Aorta (tissue), 5 donors: Measurements from ENCODE around the gene LRRTM1. TPM values are rescaled to one million over a fixed set of nuclear protein-coding genes. Genes with fewer than 3 reads are reported as not detected.

Experiments used
- ATAC-seq: fragments of 200-7000 bp; cut with Tn5 transposase; one replicate; pipeline ENCODE4 v1.9.1; 2022; ENCODE audit warnings: moderate library complexity; ENCODE audit not compliant: low FRiP score
- DNase-seq, 2 donors: peaks; one replicate each; pipeline ENCODE4 v3.0.0-alpha.2; 2020
- H3K27ac ChIP-seq, 2 donors: one replicate each; pipeline ENCODE4 v1.5.1; 2013; ENCODE audit warnings: low read length in 2 of 2, mild to moderate bottlenecking in 2 of 2, moderate library complexity in 2 of 2, control low read depth in 1 of 2, inconsistent platforms in 1 of 2, low read depth in 1 of 2
- H3K27me3 ChIP-seq, 2 donors: one replicate each; pipeline ENCODE4 v1.6.1; 2013; ENCODE audit warnings: control low read depth in 1 of 2, low read length in 1 of 2, mild to moderate bottlenecking in 1 of 2, moderate library complexity in 1 of 2; ENCODE audit not compliant: insufficient read depth in 2 of 2, control insufficient read depth in 1 of 2
- H3K36me3 ChIP-seq, 2 donors: one replicate each; pipeline ENCODE4 v1.6.1; 2013; ENCODE audit warnings: control low read depth in 1 of 2, low read length in 1 of 2, mild to moderate bottlenecking in 1 of 2; ENCODE audit not compliant: insufficient read depth in 2 of 2, control insufficient read depth in 1 of 2
- H3K4me1 ChIP-seq, 2 donors: one replicate each; pipeline ENCODE4 v1.6.1; 2013; ENCODE audit warnings: low read length in 2 of 2, control low read depth in 1 of 2, mild to moderate bottlenecking in 1 of 2, moderate library complexity in 1 of 2; ENCODE audit not compliant: insufficient read depth in 2 of 2, control insufficient read depth in 1 of 2
- H3K4me3 ChIP-seq, 2 donors: one replicate each; pipeline ENCODE4 v1.5.1; 2013; ENCODE audit warnings: low read length in 2 of 2, control low read depth in 1 of 2, mild to moderate bottlenecking in 1 of 2
- H3K9me3 ChIP-seq: one replicate; pipeline ENCODE4 v1.6.1; 2013; ENCODE audit warnings: mild to moderate bottlenecking, low read length; ENCODE audit not compliant: control insufficient read depth
- WGBS, 2 donors: extraction: QIAGEN DNeasy Blood & Tissue Kit; methylation state at CpG; one replicate each; pipeline ENCODE4 v1.1.7; 2013; 5-methylcytosine and 5-hydroxymethylcytosine counted together
- intact Hi-C, 2 donors: fragments of 100-400 bp; cut with DNase I; formaldehyde crosslinking; loops; one replicate each; pipeline versions ENCODE4 v1.14.2 to v1.15.0; 2022
- polyA plus RNA-seq, 2 donors: library from polyadenylated mRNA; stranded (reverse); fragments of 200-250 nt; gene quantifications; one replicate each; pipeline ENCODE4 v1.2.3, GENCODE V29; 2013
- total RNA-seq, 2 donors: library from RNA; stranded (reverse); fragmentation: NEBNext Ultra II Directional; extraction: Animal tissue kit (Norgen Biotek cat#: 25700); gene quantifications; one replicate each; pipeline ENCODE4 v1.2.1, GENCODE V29; 2021
- donor health status: healthy with polysubstance abuse.
- donor health status: Bipolar disorder and iron deficiency.
- donor health status: DM: no; HTN: no; CAD: no.
- donor health status: DM: no; HTN: no; CAD: no.
- donor health status: DM: yes; HTN: yes; CAD: no.

The LRRTM1 gene
- total and polyA plus RNA-seq, 4 donors: 0.19 to 0.39 TPM; not detected in 2

GRCh38 chr2:80298954-80299353, 5.6 kb downstream of the LRRTM1 start:
- intact Hi-C loops: no loop called here
- Histone ChIP-seq H3K27ac (no peak overlapping the region), H3K9me3 (no peaks in the 10 kb centered on the region), H3K27me3 (peaks cover 0 to 2% of the 10 kb centered on the region in 2 donors), H3K36me3 (no peaks in the 10 kb centered on the region), H3K4me3 (no peak overlapping the region), H3K4me1 (no peaks in the 10 kb centered on the region)
- no peak for ATAC-seq
- 35 to 37% methylated on average over 3 of the region's 3 CpGs for WGBS, 2 donors
- DNase-seq: no peak

GRCh38 chr2:80293039-80293438, 11.5 kb downstream of the LRRTM1 start:
- intact Hi-C loops: no loop called here
- Histone ChIP-seq H3K9me3 (no peaks in the 10 kb centered on the region), H3K4me3 (no peak overlapping the region), H3K4me1 (no peaks in the 10 kb centered on the region), H3K36me3 (no peaks in the 10 kb centered on the region), H3K27ac (no peak overlapping the region), H3K27me3 (peaks cover 0 to 4% of the 10 kb centered on the region in 2 donors)
- ATAC-seq: no peak
- DNase-seq: no peak

GRCh38 chr2:80292474-80292873, 12.1 kb downstream of the LRRTM1 start:
- intact Hi-C loops: no loop called here
- H3K9me3 ChIP-seq: no peaks in the 10 kb centered on the region
- no peak overlapping the region for H3K27ac ChIP-seq
- ATAC-seq: no peak
- H3K4me3 ChIP-seq: no peak overlapping the region
- no peaks in the 10 kb centered on the region for H3K4me1 ChIP-seq
- no peak for DNase-seq
- WGBS, 2 donors: 79 to 85% methylated on average over 3 of the region's 3 CpGs
- peaks cover 0 to 4% of the 10 kb centered on the region in 2 donors for H3K27me3 ChIP-seq
- H3K36me3 ChIP-seq: no peaks in the 10 kb centered on the region

GRCh38 chr2:80291656-80292055, 12.9 kb downstream of the LRRTM1 start:
- 43 to 50% methylated on average over 1 of the region's 1 CpG for WGBS, 2 donors
- intact Hi-C loops: no loop called here
- no peak for DNase-seq
- Histone ChIP-seq H3K4me1 (no peaks in the 10 kb centered on the region), H3K4me3 (no peak overlapping the region), H3K27ac (no peak overlapping the region), H3K27me3 (peaks cover 0 to 2% of the 10 kb centered on the region in 2 donors), H3K36me3 (no peaks in the 10 kb centered on the region), H3K9me3 (no peaks in the 10 kb centered on the region)
- ATAC-seq: no peak

- DNase-seq (no peak), ATAC-seq (no peak)
- no peaks in the 10 kb centered on the region for H3K36me3 ChIP-seq
- no peaks in the 10 kb centered on the region for H3K4me1 ChIP-seq
- no peak overlapping the region for H3K27ac ChIP-seq
- intact Hi-C loops: no loop called here
- peaks cover 0 to 2% of the 10 kb centered on the region in 2 donors for H3K27me3 ChIP-seq
- no peak overlapping the region for H3K4me3 ChIP-seq
- H3K9me3 ChIP-seq: no peaks in the 10 kb centered on the region
- 13 to 16% methylated on average over 5 of the region's 5 CpGs for WGBS, 2 donors
Measured at GRCh38 chr2:80288576-80288975, 16.0 kb downstream of the LRRTM1 start.

GRCh38 chr2:80281049-80281448, 23.5 kb downstream of the LRRTM1 start:
- no peak for ATAC-seq
- 86 to 96% methylated on average over 1 of the region's 1 CpG for WGBS, 2 donors
- intact Hi-C loops: no loop called here

GRCh38 chr2:80280598-80280997, 24.0 kb downstream of the LRRTM1 start:
- H3K27ac ChIP-seq: no peak overlapping the region
- WGBS, 2 donors: 76 to 85% methylated on average over 2 of the region's 2 CpGs
- peaks cover 0 to 2% of the 10 kb centered on the region in 2 donors for H3K27me3 ChIP-seq
- intact Hi-C loops: no loop called here
- H3K9me3 ChIP-seq: peaks cover 1% of the 10 kb centered on the region
- H3K36me3 ChIP-seq: no peaks in the 10 kb centered on the region
- no peak overlapping the region for H3K4me3 ChIP-seq
- ATAC-seq (no peak), DNase-seq (no peak)
- no peaks in the 10 kb centered on the region for H3K4me1 ChIP-seq

More at GRCh38 chr2:80281049-80281448, 23.5 kb downstream of the LRRTM1 start:
- DNase-seq: no peak
- no peak overlapping the region for H3K4me3 ChIP-seq
- H3K27me3 ChIP-seq: peaks cover 0 to 2% of the 10 kb centered on the region in 2 donors
- no peaks in the 10 kb centered on the region for H3K4me1 ChIP-seq
- H3K36me3 ChIP-seq: no peaks in the 10 kb centered on the region
- H3K27ac ChIP-seq: no peak overlapping the region
- peaks cover 1% of the 10 kb centered on the region for H3K9me3 ChIP-seq

GRCh38 chr2:80269806-80270205, 34.7 kb downstream of the LRRTM1 start:
- no peaks in the 10 kb centered on the region for H3K36me3 ChIP-seq
- no peaks in the 10 kb centered on the region for H3K4me1 ChIP-seq
- no peak overlapping the region for H3K27ac ChIP-seq
- no peak for ATAC-seq
- H3K4me3 ChIP-seq: no peak overlapping the region
- H3K9me3 ChIP-seq: no peaks in the 10 kb centered on the region
- no peak for DNase-seq
- intact Hi-C loops: no loop called here
- no peaks in the 10 kb centered on the region for H3K27me3 ChIP-seq
- 64 to 76% methylated on average over 5 of the region's 5 CpGs for WGBS, 2 donors

- no peaks in the 10 kb centered on the region for H3K4me1 ChIP-seq
- WGBS, 2 donors: 80 to 82% methylated on average over 6 of the region's 6 CpGs
- H3K4me3 ChIP-seq: no peak overlapping the region
- H3K36me3 ChIP-seq: no peaks in the 10 kb centered on the region
- H3K27me3 ChIP-seq: no peaks in the 10 kb centered on the region
- ATAC-seq: peak; percentile 11
- no peak for DNase-seq
- intact Hi-C loops: no loop called here
- H3K9me3 ChIP-seq: no peaks in the 10 kb centered on the region
- no peak overlapping the region for H3K27ac ChIP-seq
Measured at GRCh38 chr2:80266231-80266630, 38.3 kb downstream of the LRRTM1 start.
